GM23338 (cell line): Measurements from ENCODE around the gene MEGF8. TPM values are rescaled to one million over a fixed set of nuclear protein-coding genes. Genes with fewer than 3 reads are reported as not detected.

Source experiments
- ATAC-seq: fragments of 200-7000 bp; cut with Tn5 transposase; 3 replicates; pipeline ENCODE4 v1.9.1; 2020
- DNase-seq: peaks from one replicate; pipeline ENCODE4 v3.0.0-alpha.2; 2015; ENCODE audit warnings: low spot score
- H2AFZ ChIP-seq: fragments of 200-600 bp; sonication (generic); 2 replicates; pipeline ENCODE4 v1.8.0; 2016; ENCODE audit warnings: antibody characterized with exemption, mild to moderate bottlenecking, moderate library complexity
- H3F3A ChIP-seq: fragments of 200-600 bp; sonication (generic); replicated peaks from 2 replicates; pipeline ENCODE4 v1.8.0; 2017; ENCODE audit warnings: antibody characterized with exemption, mixed run types, low read depth
- H3K27ac ChIP-seq: fragments of 200-600 bp; sonication (generic); 2 replicates; pipeline ENCODE4 v1.6.1; 2016; ENCODE audit warnings: low read depth
- H3K27me3 ChIP-seq: fragments of 200-600 bp; sonication (generic); 2 replicates; pipeline ENCODE4 v1.8.0; 2016; ENCODE audit warnings: mild to moderate bottlenecking, mixed run types, moderate library complexity; ENCODE audit not compliant: insufficient read depth
- H3K36me3 ChIP-seq: fragments of 200-600 bp; sonication (generic); 2 replicates; pipeline ENCODE4 v1.8.0; 2016; ENCODE audit warnings: mild to moderate bottlenecking; ENCODE audit not compliant: insufficient read depth
- H3K4me1 ChIP-seq: fragments of 200-600 bp; sonication (generic); 2 replicates; pipeline ENCODE4 v1.8.0; 2016; ENCODE audit warnings: mild to moderate bottlenecking, moderate library complexity; ENCODE audit not compliant: insufficient read depth
- H3K4me2 ChIP-seq: fragments of 200-600 bp; sonication (generic); 2 replicates; pipeline ENCODE4 v1.7.1; 2017; ENCODE audit warnings: mixed run types
- H3K4me3 ChIP-seq: fragments of 200-600 bp; sonication (generic); 2 replicates; pipeline ENCODE4 v1.6.1; 2016; ENCODE audit warnings: mixed run types
- H3K79me2 ChIP-seq: fragments of 200-600 bp; sonication (generic); replicated peaks from 2 replicates; pipeline ENCODE4 v1.8.0; 2017; ENCODE audit warnings: mild to moderate bottlenecking; ENCODE audit not compliant: insufficient read depth
- H3K9me2 ChIP-seq: fragments of 200-600 bp; sonication (generic); 2 replicates; pipeline ENCODE4 v1.8.0; 2017; ENCODE audit not compliant: insufficient read depth
- H4K20me1 ChIP-seq: fragments of 200-600 bp; sonication (generic); replicated peaks from 2 replicates; pipeline ENCODE4 v1.8.0; 2017; ENCODE audit warnings: mild to moderate bottlenecking; ENCODE audit not compliant: insufficient read depth
- H3K27ac Mint-ChIP-seq: 2 replicates; pipeline ENCODE4 v1.8.0; 2020; ENCODE audit warnings: inconsistent platforms, mild to moderate bottlenecking, moderate library complexity, mixed read lengths
- H3K27me3 Mint-ChIP-seq: 3 replicates; pipeline ENCODE4 v1.8.0; 2022; ENCODE audit warnings: low read depth, mild to moderate bottlenecking, moderate library complexity, mixed read lengths, inconsistent platforms; ENCODE audit not compliant: insufficient read depth, poor library complexity
- H3K36me3 Mint-ChIP-seq: 3 replicates; pipeline ENCODE4 v1.8.0; 2021; ENCODE audit warnings: low read depth, mild to moderate bottlenecking, inconsistent platforms, moderate library complexity, mixed read lengths
- H3K4me1 Mint-ChIP-seq: 3 replicates; pipeline ENCODE4 v1.8.0; 2020; ENCODE audit warnings: mild to moderate bottlenecking, inconsistent platforms, mixed read lengths
- H3K4me3 Mint-ChIP-seq: 3 replicates; pipeline ENCODE4 v1.8.0; 2021; ENCODE audit warnings: moderate library complexity, mild to moderate bottlenecking, inconsistent platforms, mixed read lengths
- H3K9me3 Mint-ChIP-seq: 3 replicates; pipeline ENCODE4 v1.8.0; 2020; ENCODE audit warnings: moderate library complexity, mild to moderate bottlenecking, inconsistent platforms, mixed read lengths
- CREB1 ChIP-seq: fragments of 250-450 bp; sonication (Bioruptor Pico); IDR thresholded peaks from 2 replicates; pipeline ENCODE4 v1.5.0; 2020; ENCODE audit warnings: low read depth, mild to moderate bottlenecking, moderate library complexity
- EZH2 ChIP-seq: fragments of 200-600 bp; sonication (generic); IDR thresholded peaks from one replicate; pipeline ENCODE4 v1.8.0; 2017; ENCODE audit warnings: antibody characterized with exemption, mild to moderate bottlenecking, low read depth; ENCODE audit not compliant: unreplicated experiment
- EZH2phosphoT487 ChIP-seq: fragments of 200-600 bp; sonication (generic); IDR thresholded peaks from one replicate; pipeline ENCODE4 v1.8.1; 2018; ENCODE audit warnings: antibody characterized with exemption; ENCODE audit not compliant: unreplicated experiment
- JUNB ChIP-seq: IDR thresholded peaks from one replicate; pipeline ENCODE4 v1.6.1; 2016; ENCODE audit warnings: antibody characterized with exemption; ENCODE audit not compliant: unreplicated experiment
- NANOG ChIP-seq: IDR thresholded peaks from 2 replicates; pipeline ENCODE4 v1.6.1; 2016; ENCODE audit warnings: antibody characterized with exemption, borderline replicate concordance
- POLR2AphosphoS5 ChIP-seq: IDR thresholded peaks from 2 replicates; pipeline ENCODE4 v1.6.1; 2016; ENCODE audit warnings: antibody characterized with exemption, low read depth
- REST ChIP-seq: IDR thresholded peaks from one replicate; pipeline ENCODE4 v1.6.1; 2018; ENCODE audit warnings: antibody characterized with exemption; ENCODE audit not compliant: unreplicated experiment
- STAT1 ChIP-seq: IDR thresholded peaks from one replicate; pipeline ENCODE4 v1.6.1; 2016; ENCODE audit warnings: antibody characterized with exemption; ENCODE audit not compliant: unreplicated experiment
- ZNF114 ChIP-seq: fragments of 250-450 bp; sonication (Bioruptor Pico); IDR thresholded peaks from 2 replicates; pipeline ENCODE4 v1.5.0; 2020; ENCODE audit warnings: mild to moderate bottlenecking, moderate library complexity
- ZNF331 ChIP-seq: fragments of 250-450 bp; sonication (Bioruptor Pico); IDR thresholded peaks from 2 replicates; pipeline ENCODE4 v1.5.0; 2020; ENCODE audit warnings: low read depth, mild to moderate bottlenecking, moderate library complexity
- ZNF462 ChIP-seq: fragments of 250-450 bp; sonication (Bioruptor Pico); IDR thresholded peaks from 2 replicates; pipeline ENCODE4 v1.5.0; 2020; ENCODE audit warnings: mild to moderate bottlenecking, moderate library complexity
- polyA plus RNA-seq: library from polyadenylated mRNA; unstranded; fragments of >200 nt; fragmentation: Nextera tagmentation; extraction: Ambion mirVana; gene quantifications from 2 replicates; pipeline ENCODE4 v1.2.1, GENCODE V29; 2016
- total RNA-seq: library from RNA; depleted of rRNA; stranded (reverse); fragments of >200 nt; shearing (Covaris generic); gene quantifications from 2 replicates; pipeline ENCODE4 v1.2.3, GENCODE V29; 2014
- TF ChIP-seq, protein P1 (sequence below), 2 experiments: fragments of 200-600 bp in 1 of 2; sonication (generic) in 1 of 2; conservative IDR thresholded peaks; 2 replicates each; pipeline versions ENCODE4 v1.5.1 to v1.6.1; 2016 to 2017; ENCODE audit warnings: antibody characterized with exemption in 2 of 2, low read depth in 2 of 2, mild to moderate bottlenecking in 2 of 2, moderate library complexity in 1 of 2
- TF ChIP-seq, protein P2 (sequence below): IDR thresholded peaks from 2 replicates; pipeline ENCODE4 v1.6.1; 2016; ENCODE audit warnings: antibody characterized with exemption

Gene MEGF8
- total and polyA plus RNA-seq, 2 experiments from 2014 or later = 6.2 to 40.5 TPM

GRCh38 chr19:42406111-42406510 lies 80.7 kb downstream of the MEGF8 start:
- no peak overlapping the region for H3K4me3 ChIP-seq
- H2AFZ ChIP-seq = no peak overlapping the region
- H3F3A ChIP-seq = peaks cover 5% of the 10 kb centered on the region; the same call in 1 of the 2 replicates
- Mint-ChIP-seq H3K27ac (no peak overlapping the region), H3K4me1 (peaks cover 15% of the 10 kb centered on the region), H3K27me3 (peaks cover 74% of the 10 kb centered on the region), H3K4me3 (no peak overlapping the region), H3K36me3 (peaks cover 44% of the 10 kb centered on the region), H3K9me3 (peaks cover 3% of the 10 kb centered on the region)
- no peak overlapping the region for H3K4me2 ChIP-seq
- no peaks in the 10 kb centered on the region for H3K79me2 ChIP-seq
- peaks cover 13% of the 10 kb centered on the region; the same call in 1 of the 2 replicates for H3K27me3 ChIP-seq
- H3K36me3 ChIP-seq = no peaks in the 10 kb centered on the region
- H3K27ac ChIP-seq = no peak overlapping the region
- H3K9me2 ChIP-seq = no peaks in the 10 kb centered on the region
- no peak for DNase-seq
- peaks cover 5% of the 10 kb centered on the region; the same call in 1 of the 2 replicates for H3K4me1 ChIP-seq
- TF ChIP-seq EZH2phosphoT487 (no peak), EZH2 (no peak), STAT1 (no peak), NANOG (no peak), ZNF114 (CRISPR knock-in tag) (no peak), ZNF331 (CRISPR knock-in tag) (no peak), JUNB (no peak), POLR2AphosphoS5 (no peak), CREB1 (no peak), ZNF462 (no peak), REST (no peak)
- TF ChIP-seq, protein P1, sequence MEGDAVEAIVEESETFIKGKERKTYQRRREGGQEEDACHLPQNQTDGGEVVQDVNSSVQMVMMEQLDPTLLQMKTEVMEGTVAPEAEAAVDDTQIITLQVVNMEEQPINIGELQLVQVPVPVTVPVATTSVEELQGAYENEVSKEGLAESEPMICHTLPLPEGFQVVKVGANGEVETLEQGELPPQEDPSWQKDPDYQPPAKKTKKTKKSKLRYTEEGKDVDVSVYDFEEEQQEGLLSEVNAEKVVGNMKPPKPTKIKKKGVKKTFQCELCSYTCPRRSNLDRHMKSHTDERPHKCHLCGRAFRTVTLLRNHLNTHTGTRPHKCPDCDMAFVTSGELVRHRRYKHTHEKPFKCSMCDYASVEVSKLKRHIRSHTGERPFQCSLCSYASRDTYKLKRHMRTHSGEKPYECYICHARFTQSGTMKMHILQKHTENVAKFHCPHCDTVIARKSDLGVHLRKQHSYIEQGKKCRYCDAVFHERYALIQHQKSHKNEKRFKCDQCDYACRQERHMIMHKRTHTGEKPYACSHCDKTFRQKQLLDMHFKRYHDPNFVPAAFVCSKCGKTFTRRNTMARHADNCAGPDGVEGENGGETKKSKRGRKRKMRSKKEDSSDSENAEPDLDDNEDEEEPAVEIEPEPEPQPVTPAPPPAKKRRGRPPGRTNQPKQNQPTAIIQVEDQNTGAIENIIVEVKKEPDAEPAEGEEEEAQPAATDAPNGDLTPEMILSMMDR (conservative IDR thresholded peaks at IDR 0.05; ENCODE audit: low read depth in 2 of 2) = no peak
- TF ChIP-seq, protein P2, sequence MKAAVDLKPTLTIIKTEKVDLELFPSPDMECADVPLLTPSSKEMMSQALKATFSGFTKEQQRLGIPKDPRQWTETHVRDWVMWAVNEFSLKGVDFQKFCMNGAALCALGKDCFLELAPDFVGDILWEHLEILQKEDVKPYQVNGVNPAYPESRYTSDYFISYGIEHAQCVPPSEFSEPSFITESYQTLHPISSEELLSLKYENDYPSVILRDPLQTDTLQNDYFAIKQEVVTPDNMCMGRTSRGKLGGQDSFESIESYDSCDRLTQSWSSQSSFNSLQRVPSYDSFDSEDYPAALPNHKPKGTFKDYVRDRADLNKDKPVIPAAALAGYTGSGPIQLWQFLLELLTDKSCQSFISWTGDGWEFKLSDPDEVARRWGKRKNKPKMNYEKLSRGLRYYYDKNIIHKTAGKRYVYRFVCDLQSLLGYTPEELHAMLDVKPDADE = no peak
- no peaks in the 10 kb centered on the region; the same call in none of the 2 replicates for H4K20me1 ChIP-seq
- no peak for ATAC-seq
